K562 (cell line): ENCODE results near the gene MAP3K14. TPM values are rescaled to one million over a fixed set of nuclear protein-coding genes. Genes with fewer than 3 reads are reported as not detected.

Source experiments
- ATAC-seq: fragments of 200-7000 bp; cut with Tn5 transposase; 3 replicates; pipeline ENCODE4 v1.9.1; 2020; ENCODE audit warnings: moderate library complexity
- BruUV-seq: library from RNA; stranded (reverse); fragments of 400-500 nt; replicated peaks from 2 replicates; lab custom pipeline; 2021; lab: Mats Ljungman, UMichigan
- CTCF ChIA-PET: fragments of 300-600 bp; formaldehyde crosslinking; extraction: SDS; loops from one replicate; lab custom pipeline; 2021; ENCODE audit warnings: low intra/inter-chr PET ratio; lab: Yijun Ruan, JAX
- POLR2A ChIA-PET: fragments of 300-600, 350-650 bp; sonication (Branson Sonifier 250); formaldehyde crosslinking; extraction: SDS; loops from one replicate; lab custom pipeline; 2021; ENCODE audit warnings: antibody characterized with exemption, inconsistent platforms; lab: Yijun Ruan, JAX
- DNase-seq, 4 experiments: peaks; one replicate each; pipeline versions ENCODE4 v3.0.0 to v3.0.0-alpha.2; 2011 to 2018; ENCODE audit warnings: low spot score in 3 of 4, mixed read lengths in 3 of 4; ENCODE audit errors: extremely low read depth in 1 of 4
- FAIRE-seq: peaks from 2 replicates; lab custom pipeline; 2011; peaks lifted over from hg19 to GRCh38; lab: Jason Lieb, UNC
- H2AFZ ChIP-seq: 2 replicates; pipeline ENCODE4 v1.6.0; 2011; ENCODE audit warnings: low read depth, low read length, control low read depth, inconsistent platforms
- H3K27ac ChIP-seq: fragments of 200-600 bp; 3 replicates; pipeline ENCODE4 v1.8.0; 2011; ENCODE audit warnings: low read depth, mild to moderate bottlenecking, control low read depth, inconsistent platforms, low read length, moderate library complexity, mixed read lengths; ENCODE audit errors: extremely low read depth
- H3K27me3 ChIP-seq, 2 experiments: fragments of 300-600 bp in 1 of 2; 2 replicates in 1 of 2; 3 replicates in 1 of 2; pipeline versions ENCODE4 v1.6.0 to v1.8.0; 2011; ENCODE audit warnings: inconsistent platforms in 2 of 2, low read length in 2 of 2, mild to moderate bottlenecking in 1 of 2, mixed read lengths in 1 of 2, moderate library complexity in 1 of 2; ENCODE audit not compliant: control insufficient read depth in 2 of 2, insufficient read depth in 2 of 2
- H3K36me3 ChIP-seq: fragments of 300-600 bp; 3 replicates; pipeline ENCODE4 v1.8.0; 2011; ENCODE audit warnings: mild to moderate bottlenecking, low read length, inconsistent platforms; ENCODE audit not compliant: control insufficient read depth, insufficient read depth
- H3K4me1 ChIP-seq, 2 experiments: fragments of 200-600 bp in 1 of 2; replicated peaks in 1 of 2; 2 replicates in 1 of 2; 3 replicates in 1 of 2; pipeline versions ENCODE4 v1.5.1 to v1.8.0; 2011; ENCODE audit warnings: inconsistent platforms in 2 of 2, low read length in 2 of 2, mild to moderate bottlenecking in 1 of 2, mixed read lengths in 1 of 2, moderate library complexity in 1 of 2; ENCODE audit not compliant: control insufficient read depth in 2 of 2, insufficient read depth in 2 of 2
- H3K4me2 ChIP-seq: 2 replicates; pipeline ENCODE4 v1.6.1; 2011; ENCODE audit warnings: low read length, control low read depth, inconsistent platforms, mixed read lengths; ENCODE audit not compliant: insufficient read depth
- H3K4me3 ChIP-seq: fragments of 200-600 bp; sonication (generic), shearing (Covaris generic); 2 replicates; pipeline ENCODE4 v1.5.1; 2016; ENCODE audit warnings: control low read depth, inconsistent platforms
- H3K79me2 ChIP-seq: fragments of 200-600 bp; 3 replicates; pipeline ENCODE4 v1.8.0; 2011; ENCODE audit warnings: low read length, inconsistent platforms; ENCODE audit not compliant: control insufficient read depth, insufficient read depth
- H3K9ac ChIP-seq, 2 experiments: 2 replicates each; pipeline versions ENCODE4 v1.6.0 to v1.6.1; 2011; ENCODE audit warnings: low read depth in 2 of 2, low read length in 2 of 2, control low read depth in 1 of 2, inconsistent platforms in 1 of 2, mild to moderate bottlenecking in 1 of 2, mixed read lengths in 1 of 2; ENCODE audit not compliant: insufficient read depth in 1 of 2
- H3K9me1 ChIP-seq: one replicate; pipeline ENCODE4 v1.6.0; 2011; ENCODE audit warnings: inconsistent platforms, mild to moderate bottlenecking, low read length, moderate library complexity; ENCODE audit not compliant: control insufficient read depth, insufficient read depth
- H3K9me3 ChIP-seq: replicated peaks from 2 replicates; pipeline ENCODE4 v1.5.1; 2011; ENCODE audit warnings: low read depth, low read length, inconsistent platforms; ENCODE audit not compliant: control insufficient read depth, insufficient read depth
- H4K20me1 ChIP-seq: replicated peaks from 2 replicates; pipeline ENCODE4 v1.6.1; 2011; ENCODE audit warnings: low read length, inconsistent platforms, mixed read lengths; ENCODE audit not compliant: control insufficient read depth, insufficient read depth
- BRD9 ChIP-seq: fragments of 450-650 bp; IDR thresholded peaks from 2 replicates; pipeline ENCODE4 v1.6.1; 2018; ENCODE audit warnings: low read depth; ENCODE audit not compliant: partially characterized antibody
- CBX5 ChIP-seq: IDR thresholded peaks from 2 replicates; pipeline ENCODE4 v1.6.1; 2014; ENCODE audit warnings: low read depth, borderline replicate concordance
- CCAR2 ChIP-seq: fragments of 200-400 bp; formaldehyde crosslinking; IDR thresholded peaks from 2 replicates; pipeline ENCODE4 v1.6.1; 2017; ENCODE audit warnings: mild to moderate bottlenecking, low read depth, low read length
- CREB1 ChIP-seq, 2 experiments: sonication (generic) in 1 of 2; formaldehyde crosslinking in 1 of 2; IDR thresholded peaks; 2 replicates each; pipeline versions ENCODE4 v1.6.1 to v1.8.0; 2012 to 2022; ENCODE audit warnings: inconsistent platforms in 1 of 2, mild to moderate bottlenecking in 1 of 2, missing genetic modification reagents in 1 of 2, moderate library complexity in 1 of 2
- CTCFL ChIP-seq: IDR thresholded peaks from 2 replicates; pipeline ENCODE4 v1.6.1; 2011; ENCODE audit warnings: borderline replicate concordance, low read depth, mild to moderate bottlenecking, moderate library complexity, low read length; ENCODE audit not compliant: insufficient read depth, poor library complexity, severe bottlenecking
- ESRRB ChIP-seq: fragments of 250-450 bp; sonication (Bioruptor Pico); IDR thresholded peaks from 2 replicates; pipeline ENCODE4 v1.5.0; 2020; ENCODE audit warnings: mild to moderate bottlenecking, moderate library complexity, borderline replicate concordance
- FOXJ3 ChIP-seq: sonication (generic); formaldehyde crosslinking; IDR thresholded peaks from 2 replicates; pipeline ENCODE4 v1.4.0; 2020; ENCODE audit warnings: mild to moderate bottlenecking, missing genetic modification reagents
- HCFC1 ChIP-seq: IDR thresholded peaks from 2 replicates; pipeline ENCODE4 v1.6.1; 2012; ENCODE audit warnings: low read depth, low read length, improper control_type of control experiment
- HDAC2 ChIP-seq: fragments of 450-650 bp; IDR thresholded peaks from 2 replicates; pipeline ENCODE4 v1.6.1; 2016; ENCODE audit warnings: mild to moderate bottlenecking
- JUND ChIP-seq, 2 experiments: IDR thresholded peaks; 2 replicates in 1 of 2; 3 replicates in 1 of 2; pipeline ENCODE4 v1.6.1; 2011; ENCODE audit warnings: borderline replicate concordance in 2 of 2, low read depth in 2 of 2, low read length in 2 of 2, improper control_type of control experiment in 1 of 2, missing biosample characterization in 1 of 2, missing genetic modification characterization in 1 of 2, missing genetic modification reagents in 1 of 2
- KLF16 ChIP-seq: IDR thresholded peaks from 2 replicates; pipeline ENCODE4 v1.6.1; 2016; ENCODE audit warnings: antibody characterized with exemption
- KLF6 ChIP-seq: fragments of 250-450 bp; sonication (Bioruptor Pico); IDR thresholded peaks from 2 replicates; pipeline ENCODE4 v1.4.0; 2020; ENCODE audit warnings: mild to moderate bottlenecking, moderate library complexity, borderline replicate concordance
- RBM34 ChIP-seq: fragments of 200-400 bp; formaldehyde crosslinking; IDR thresholded peaks from 2 replicates; pipeline ENCODE4 v1.6.1; 2018; ENCODE audit warnings: low read length, borderline replicate concordance; ENCODE audit not compliant: insufficient read depth
- SMARCB1 ChIP-seq: IDR thresholded peaks from 2 replicates; pipeline ENCODE4 v1.6.1; 2011; ENCODE audit warnings: improper control_type of control experiment, low read depth; ENCODE audit not compliant: insufficient read length
- STAG1 ChIP-seq: sonication (generic); formaldehyde crosslinking; IDR thresholded peaks from 2 replicates; pipeline ENCODE4 v1.5.0; 2020; ENCODE audit warnings: missing genetic modification reagents, borderline replicate concordance
- TCF7L2 ChIP-seq: fragments of 150-350 bp; IDR thresholded peaks from 2 replicates; pipeline ENCODE4 v1.6.1; 2016; ENCODE audit warnings: low read depth, mild to moderate bottlenecking, low read length, moderate library complexity
- ZBTB7A ChIP-seq: IDR thresholded peaks from 2 replicates; pipeline ENCODE4 v1.6.1; 2011; ENCODE audit warnings: low read depth, mild to moderate bottlenecking, low read length, moderate library complexity, borderline replicate concordance; ENCODE audit not compliant: control insufficient read depth
- ZNF583 ChIP-seq: fragments of 250-450 bp; sonication (Bioruptor Pico); IDR thresholded peaks from 2 replicates; pipeline ENCODE4 v1.4.0; 2020
- ZNF655 ChIP-seq: fragments of 250-450 bp; sonication (Bioruptor Pico); IDR thresholded peaks from 2 replicates; pipeline ENCODE4 v1.5.0; 2021
- WGBS: fragments of 100-300 bp; shearing (Covaris generic); methylation state at CpG from one replicate; pipeline ENCODE4 v1.1.6; 2016; ENCODE audit warnings: low coverage, mixed read lengths; ENCODE audit not compliant: insufficient coverage; ENCODE audit errors: missing lambda C conversion rate; 5-methylcytosine and 5-hydroxymethylcytosine counted together
- in situ Hi-C: fragments of 300-500 bp; cut with MboI; formaldehyde crosslinking; loops from 4 replicates; pipeline ENCODE4 v1.15.0; 2018; ENCODE audit warnings: inconsistent platforms, mixed read lengths
- intact Hi-C: fragments of 100-400 bp; cut with micrococcal nuclease; formaldehyde crosslinking; loops from 2 replicates; pipeline ENCODE4 v1.14.2; 2022
- polyA plus RNA-seq, 8 experiments: library from polyadenylated mRNA; depleted of rRNA in 4 of 8; stranded (reverse) in 5 of 8; unstranded in 3 of 8; fragments of >200 nt; fragmentation: Nextera tagmentation in 2 of 8; fragmentation: Illumina TruSeq in 1 of 8; extraction: Ambion mirVana in 2 of 8; extraction: Trizol in 1 of 8; gene quantifications; 2 replicates each; pipeline versions ENCODE4 v1.2.1 to v1.2.3, GENCODE V29; 2011 to 2014; ENCODE audit warnings: inconsistent platforms in 1 of 8, missing spikeins in 1 of 8
- total RNA-seq, 7 experiments: library from RNA; depleted of rRNA in 6 of 7; stranded (reverse); fragments of >200 nt in 6 of 7; fragmentation: Illumina TruSeq in 2 of 7; extraction: Trizol in 2 of 7; gene quantifications; 2 replicates each; pipeline versions ENCODE4 v1.2.1 to v1.2.3, GENCODE V29; 2011 to 2021; ENCODE audit warnings: low replicate concordance in 1 of 7

Gene MAP3K14
- total and polyA plus RNA-seq, 9 of the 15 experiments (the other 6 are each of a cell fraction or from before 2014, with no cell fraction given): 0.45 to 8.7 (median 3.2) TPM

GRCh38 chr17:45270828-45271418, 45.9 kb downstream of the MAP3K14 start:
- Histone ChIP-seq H3K27ac (no peak overlapping the region), H3K79me2 (no peaks in the 10 kb centered on the region), H3K27me3 (no peaks in the 10 kb centered on the region), H3K9me1 (no peaks in the 10 kb centered on the region), H3K9me3 (no peaks in the 10 kb centered on the region), H3K4me3 (no peak overlapping the region), H4K20me1 (0 out of 2 replicates have a peak, but pooled peaks cover 3% of the 10 kb centered on the region), H3K9ac (peak overlapping the region in 1 of 2 experiments; percentile 64; a peak in 1 of 4 replicates), H2AFZ (no peak overlapping the region), H3K4me1 (peaks cover 0 to 7% of the 10 kb centered on the region in 2 experiments; a peak in 1 of 5 replicates), H3K4me2 (no peak overlapping the region), H3K36me3 (peaks cover 72% of the 10 kb centered on the region)
- in situ Hi-C loops (no loop called here), intact Hi-C loops (no loop called here)
- FAIRE-seq: no peak
- ChIA-PET POLR2A (interaction anchor here (0.6 to 1.2 kb wide), 3 partner anchors 118 to 203 kb away, joined by 3 to 4 read pairs (median 3); partner anchors contain the start of gene HEXIM1), CTCF (interaction anchor here (0.6 to 2.7 kb wide), 5 partner anchors 52 to 136 kb away, joined by 3 to 20 read pairs (median 4); partner anchors contain the start of gene ACBD4)
- ATAC-seq: peak; percentile 99
- WGBS: 52% methylated on average over 13 of the region's 13 CpGs
- peak; percentile 65 to 79 (median 75) for DNase-seq
- no TSS peak for BruUV-seq
- TF ChIP-seq CREB1 (IDR thresholded peaks at IDR 0.05): peak; percentile 29; the same call in 1 of the 2 replicates
- TF ChIP-seq CREB1 (CRISPR knock-in tag; IDR thresholded peaks at IDR 0.05): peak; percentile 34; the same call in 1 of the 2 replicates
- no peak for TF ChIP-seq CBX5
- no peak for TF ChIP-seq TCF7L2
- no peak for TF ChIP-seq STAG1 (CRISPR knock-in tag)
- TF ChIP-seq KLF16: no peak
- no peak for TF ChIP-seq RBM34
- TF ChIP-seq FOXJ3 (CRISPR knock-in tag): no peak
- TF ChIP-seq HCFC1: 0 out of 2 replicates have a peak, but pooled peaks have one; percentile 29
- TF ChIP-seq CTCFL: peak; percentile 91
- TF ChIP-seq KLF6: no peak
- TF ChIP-seq ZNF583 (CRISPR knock-in tag): no peak
- 0 out of 2 replicates have a peak, but pooled peaks have one; percentile 27 for TF ChIP-seq JUND (IDR thresholded peaks at IDR 0.05; ENCODE audit: borderline replicate concordance, low read depth, low read length)
- TF ChIP-seq JUND (tag; IDR thresholded peaks at IDR 0.05; ENCODE audit: borderline replicate concordance, low read depth, low read length): no peak; the same call in 2 of the 3 replicates
- peak; percentile 50; the same call in 1 of the 2 replicates for TF ChIP-seq ZBTB7A
- TF ChIP-seq HDAC2: no peak
- no peak for TF ChIP-seq SMARCB1
- no peak for TF ChIP-seq ESRRB (CRISPR knock-in tag)
- TF ChIP-seq ZNF655 (CRISPR knock-in tag): no peak
- TF ChIP-seq CCAR2: no peak
- no peak for TF ChIP-seq BRD9
